Measurements from ENCODE around the gene ROR1. TPM values are rescaled to one million over a fixed set of nuclear protein-coding genes. Genes with fewer than 3 reads are reported as not detected.

ROR1 gene
- total RNA-seq, 1 donor from 2014 or later = 6.7 TPM

GRCh38 chr1:63918418-63918945, 144.7 kb downstream of the ROR1 start:
- H3K4me3 Mint-ChIP-seq (ENCODE audit: unreplicated experiment) = no peak overlapping the region

GRCh38 chr1:63920154-63921117, 146.6 kb downstream of the ROR1 start:
- Mint-ChIP-seq H3K27ac (ENCODE audit: unreplicated experiment) (no peak overlapping the region), H3K9me3 (ENCODE audit: unreplicated experiment) (no peaks in the 10 kb centered on the region), H3K4me3 (ENCODE audit: unreplicated experiment) (no peak overlapping the region), H3K4me1 (ENCODE audit: unreplicated experiment) (peaks cover 17% of the 10 kb centered on the region), H3K36me3 (ENCODE audit: low read depth, unreplicated experiment) (no peaks in the 10 kb centered on the region), H3K27me3 (ENCODE audit: unreplicated experiment) (peaks cover 2% of the 10 kb centered on the region)
- no peak for TF ChIP-seq CTCF (IDR thresholded peaks at IDR 0.05; ENCODE audit: unreplicated experiment)
- DNase-seq (ENCODE audit: low spot score) = no peak

More at GRCh38 chr1:63918418-63918945, 144.7 kb downstream of the ROR1 start:
- H3K9me3 Mint-ChIP-seq (ENCODE audit: unreplicated experiment) = no peaks in the 10 kb centered on the region
- no peaks in the 10 kb centered on the region for H3K36me3 Mint-ChIP-seq (ENCODE audit: low read depth, unreplicated experiment)
- peaks cover 2% of the 10 kb centered on the region for H3K27me3 Mint-ChIP-seq (ENCODE audit: unreplicated experiment)
- DNase-seq (ENCODE audit: low spot score) = no peak
- H3K27ac Mint-ChIP-seq (ENCODE audit: unreplicated experiment) = no peak overlapping the region
- peaks cover 20% of the 10 kb centered on the region for H3K4me1 Mint-ChIP-seq (ENCODE audit: unreplicated experiment)
- TF ChIP-seq CTCF (IDR thresholded peaks at IDR 0.05; ENCODE audit: unreplicated experiment) = no peak

- H3K4me1 Mint-ChIP-seq (ENCODE audit: unreplicated experiment) = peaks cover 17% of the 10 kb centered on the region
- DNase-seq (ENCODE audit: low spot score) = no peak
- H3K36me3 Mint-ChIP-seq (ENCODE audit: low read depth, unreplicated experiment) = no peaks in the 10 kb centered on the region
- peaks cover 2% of the 10 kb centered on the region for H3K27me3 Mint-ChIP-seq (ENCODE audit: unreplicated experiment)
- no peak for TF ChIP-seq CTCF (IDR thresholded peaks at IDR 0.05; ENCODE audit: unreplicated experiment)
- no peak overlapping the region for H3K4me3 Mint-ChIP-seq (ENCODE audit: unreplicated experiment)
- H3K27ac Mint-ChIP-seq (ENCODE audit: unreplicated experiment) = no peak overlapping the region
- H3K9me3 Mint-ChIP-seq (ENCODE audit: unreplicated experiment) = no peaks in the 10 kb centered on the region
These were observed 147.5 kb downstream of the ROR1 start for GRCh38 chr1:63921359-63921758.

GRCh38 chr1:63921802-63922201, 148.0 kb downstream of the ROR1 start:
- H3K27me3 Mint-ChIP-seq (ENCODE audit: unreplicated experiment) = peaks cover 2% of the 10 kb centered on the region
- H3K4me3 Mint-ChIP-seq (ENCODE audit: unreplicated experiment) = no peak overlapping the region
- no peak overlapping the region for H3K27ac Mint-ChIP-seq (ENCODE audit: unreplicated experiment)

More at GRCh38 chr1:63921802-63922201, 148.0 kb downstream of the ROR1 start:
- TF ChIP-seq CTCF (IDR thresholded peaks at IDR 0.05; ENCODE audit: unreplicated experiment) = no peak
- H3K4me1 Mint-ChIP-seq (ENCODE audit: unreplicated experiment) = peaks cover 17% of the 10 kb centered on the region
- H3K36me3 Mint-ChIP-seq (ENCODE audit: low read depth, unreplicated experiment) = no peaks in the 10 kb centered on the region
- H3K9me3 Mint-ChIP-seq (ENCODE audit: unreplicated experiment) = no peaks in the 10 kb centered on the region
- no peak for DNase-seq (ENCODE audit: low spot score)
